ENCODE data around the gene PGBD5.

Gene PGBD5

GRCh38 chr1:230279583-230279945, 146.6 kb downstream of the PGBD5 start:
- Histone ChIP-seq H3K9me3 (ENCODE audit: low read depth, low read length) (no peaks in the 10 kb centered on the region), H3K4me3 (no peak overlapping the region), H3K36me3 (ENCODE audit: insufficient read depth, low read length) (peaks cover 11% of the 10 kb centered on the region), H3K27ac (no peak overlapping the region), H3K9ac (ENCODE audit: insufficient read length) (no peak overlapping the region)
- DNase-seq (ENCODE audit: low read depth, low spot score): no peak
- TF ChIP-seq POLR2AphosphoS5 (IDR thresholded peaks at IDR 0.05; ENCODE audit: borderline replicate concordance, low read depth, low read length): no peak
- no peak for TF ChIP-seq EZH2 (IDR thresholded peaks at IDR 0.05)

- no peak overlapping the region for H3K9ac ChIP-seq (ENCODE audit: insufficient read length)
- peaks cover 14% of the 10 kb centered on the region for H3K36me3 ChIP-seq (ENCODE audit: insufficient read depth, low read length)
- no peak overlapping the region for H3K27ac ChIP-seq
- H3K9me3 ChIP-seq (ENCODE audit: low read depth, low read length): no peaks in the 10 kb centered on the region
- no peak overlapping the region for H3K4me3 ChIP-seq
- TF ChIP-seq FOXP2 (optimal IDR thresholded peaks at IDR 0.05; ENCODE audit: control extremely low read depth, extremely low read length, insufficient read depth): no peak
- TF ChIP-seq POLR2AphosphoS5 (IDR thresholded peaks at IDR 0.05; ENCODE audit: borderline replicate concordance, low read depth, low read length): no peak
- TF ChIP-seq EZH2 (IDR thresholded peaks at IDR 0.05): no peak
- no peak for DNase-seq (ENCODE audit: low read depth, low spot score)
Measured at GRCh38 chr1:230278871-230279582, 147.1 kb downstream of the PGBD5 start.

GRCh38 chr1:230278376-230278775, 147.8 kb downstream of the PGBD5 start:
- DNase-seq (ENCODE audit: low read depth, low spot score): no peak
- Histone ChIP-seq H3K9ac (ENCODE audit: insufficient read length) (no peak overlapping the region), H3K9me3 (ENCODE audit: low read depth, low read length) (no peaks in the 10 kb centered on the region), H3K4me3 (no peak overlapping the region), H3K27ac (no peak overlapping the region), H3K36me3 (ENCODE audit: insufficient read depth, low read length) (peaks cover 14% of the 10 kb centered on the region)
- TF ChIP-seq FOXP2 (optimal IDR thresholded peaks at IDR 0.05; ENCODE audit: control extremely low read depth, extremely low read length, insufficient read depth) (no peak), EZH2 (IDR thresholded peaks at IDR 0.05) (no peak), POLR2AphosphoS5 (IDR thresholded peaks at IDR 0.05; ENCODE audit: borderline replicate concordance, low read depth, low read length) (no peak)

- Histone ChIP-seq H3K4me3 (no peak overlapping the region), H3K9me3 (ENCODE audit: low read depth, low read length) (no peaks in the 10 kb centered on the region), H3K27ac (no peak overlapping the region), H3K9ac (ENCODE audit: insufficient read length) (no peak overlapping the region), H3K36me3 (ENCODE audit: insufficient read depth, low read length) (peaks cover 14% of the 10 kb centered on the region)
- no peak for DNase-seq (ENCODE audit: low read depth, low spot score)
- TF ChIP-seq POLR2AphosphoS5 (IDR thresholded peaks at IDR 0.05; ENCODE audit: borderline replicate concordance, low read depth, low read length) (no peak), EZH2 (IDR thresholded peaks at IDR 0.05) (no peak), FOXP2 (optimal IDR thresholded peaks at IDR 0.05; ENCODE audit: control extremely low read depth, extremely low read length, insufficient read depth) (no peak)
Measured at GRCh38 chr1:230277201-230278025, 148.7 kb downstream of the PGBD5 start.

- H3K4me3 ChIP-seq: no peak overlapping the region
- peaks cover 14% of the 10 kb centered on the region for H3K36me3 ChIP-seq (ENCODE audit: insufficient read depth, low read length)
- H3K9ac ChIP-seq (ENCODE audit: insufficient read length): no peak overlapping the region
- no peaks in the 10 kb centered on the region for H3K9me3 ChIP-seq (ENCODE audit: low read depth, low read length)
- DNase-seq (ENCODE audit: low read depth, low spot score): no peak
- TF ChIP-seq FOXP2 (optimal IDR thresholded peaks at IDR 0.05; ENCODE audit: control extremely low read depth, extremely low read length, insufficient read depth) (no peak), POLR2AphosphoS5 (IDR thresholded peaks at IDR 0.05; ENCODE audit: borderline replicate concordance, low read depth, low read length) (no peak), EZH2 (IDR thresholded peaks at IDR 0.05) (no peak)
- H3K27ac ChIP-seq: no peak overlapping the region
Measured at GRCh38 chr1:230276401-230276800, 149.7 kb downstream of the PGBD5 start.

GRCh38 chr1:230274254-230274653, 151.9 kb downstream of the PGBD5 start:
- Histone ChIP-seq H3K4me3 (no peak overlapping the region), H3K36me3 (ENCODE audit: insufficient read depth, low read length) (peaks cover 14% of the 10 kb centered on the region), H3K9me3 (ENCODE audit: low read depth, low read length) (no peaks in the 10 kb centered on the region), H3K27ac (no peak overlapping the region), H3K9ac (ENCODE audit: insufficient read length) (no peak overlapping the region)
- no peak for DNase-seq (ENCODE audit: low read depth, low spot score)
- TF ChIP-seq POLR2AphosphoS5 (IDR thresholded peaks at IDR 0.05; ENCODE audit: borderline replicate concordance, low read depth, low read length) (no peak), FOXP2 (optimal IDR thresholded peaks at IDR 0.05; ENCODE audit: control extremely low read depth, extremely low read length, insufficient read depth) (no peak), EZH2 (IDR thresholded peaks at IDR 0.05) (no peak)

- Histone ChIP-seq H3K9ac (ENCODE audit: insufficient read length) (no peak overlapping the region), H3K27ac (no peak overlapping the region), H3K4me3 (no peak overlapping the region), H3K36me3 (ENCODE audit: insufficient read depth, low read length) (peaks cover 14% of the 10 kb centered on the region), H3K9me3 (ENCODE audit: low read depth, low read length) (no peaks in the 10 kb centered on the region)
- TF ChIP-seq FOXP2 (optimal IDR thresholded peaks at IDR 0.05; ENCODE audit: control extremely low read depth, extremely low read length, insufficient read depth) (no peak), EZH2 (IDR thresholded peaks at IDR 0.05) (no peak), POLR2AphosphoS5 (IDR thresholded peaks at IDR 0.05; ENCODE audit: borderline replicate concordance, low read depth, low read length) (no peak)
- DNase-seq (ENCODE audit: low read depth, low spot score): no peak
Measured at GRCh38 chr1:230273141-230273710, 152.9 kb downstream of the PGBD5 start.

- H3K27ac ChIP-seq: no peak overlapping the region
- TF ChIP-seq POLR2AphosphoS5 (IDR thresholded peaks at IDR 0.05; ENCODE audit: borderline replicate concordance, low read depth, low read length) (no peak), FOXP2 (optimal IDR thresholded peaks at IDR 0.05; ENCODE audit: control extremely low read depth, extremely low read length, insufficient read depth) (no peak), EZH2 (IDR thresholded peaks at IDR 0.05) (no peak)
- H3K36me3 ChIP-seq (ENCODE audit: insufficient read depth, low read length): peaks cover 14% of the 10 kb centered on the region
- no peak overlapping the region for H3K4me3 ChIP-seq
- no peaks in the 10 kb centered on the region for H3K9me3 ChIP-seq (ENCODE audit: low read depth, low read length)
- DNase-seq (ENCODE audit: low read depth, low spot score): no peak
- H3K9ac ChIP-seq (ENCODE audit: insufficient read length): no peak overlapping the region
Measured at GRCh38 chr1:230272557-230272956, 153.6 kb downstream of the PGBD5 start.
